Measurements from ENCODE around the gene LILRB2. TPM values are rescaled to one million over a fixed set of nuclear protein-coding genes. Genes with fewer than 3 reads are reported as not detected.

LILRB2 gene
- total RNA-seq, 1 experiment from 2014 or later = not detected

DNA sequence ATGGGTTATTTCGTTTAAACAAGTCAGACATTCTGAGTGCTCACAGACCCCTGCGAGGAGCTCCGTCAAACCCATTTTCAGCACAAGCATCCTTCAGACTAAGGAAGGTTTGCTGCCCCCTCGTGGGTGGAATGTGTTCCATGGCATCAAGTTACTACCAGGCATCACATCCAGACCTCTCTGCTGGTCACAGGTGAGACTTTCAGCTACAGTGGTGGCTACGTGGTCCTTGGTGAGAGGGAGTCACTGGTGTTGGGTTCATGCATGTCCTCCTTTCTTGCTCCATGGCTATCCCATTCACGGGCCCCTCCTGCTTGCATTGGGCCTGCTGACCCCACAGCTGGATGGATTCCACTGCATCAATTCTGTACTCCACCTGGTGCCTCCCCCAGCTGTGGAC lies 14.8 kb downstream of the LILRB2 start:
- no peak overlapping the region for H2AK5ac ChIP-seq (ENCODE audit: insufficient read length, low read length)
- H3K23me2 ChIP-seq (ENCODE audit: insufficient read length, low read depth, low read length, poor library complexity, severe bottlenecking) = no peaks in the 10 kb centered on the region
- no peak overlapping the region for H3K18ac ChIP-seq (ENCODE audit: insufficient read length, low read depth, low read length)
- H2BK15ac ChIP-seq (ENCODE audit: low read depth, low read length) = no peak overlapping the region
- H3K27ac Mint-ChIP-seq = no peak overlapping the region
- no peak overlapping the region for H3K56ac ChIP-seq (ENCODE audit: insufficient read length, low read depth, low read length)
- H3K4ac ChIP-seq (ENCODE audit: low read depth, low read length) = no peak overlapping the region
- H2BK12ac ChIP-seq (ENCODE audit: insufficient read length, low read depth, low read length) = no peak overlapping the region
- H3K9ac ChIP-seq (ENCODE audit: extremely low read depth, insufficient read length, low read length) = no peak overlapping the region
- peaks cover 53% of the 10 kb centered on the region for H3K27me3 Mint-ChIP-seq (ENCODE audit: low read depth)
- H2BK20ac ChIP-seq (ENCODE audit: low read depth, low read length, poor library complexity, severe bottlenecking) = no peak overlapping the region
- H3K4me1 ChIP-seq (ENCODE audit: insufficient read depth, low read length) = no peaks in the 10 kb centered on the region
- H3K27me3 ChIP-seq (ENCODE audit: insufficient read depth, low read length) = no peaks in the 10 kb centered on the region
- no peak overlapping the region for H3K27ac ChIP-seq (ENCODE audit: insufficient read length, low read depth, low read length)
- H3K79me1 ChIP-seq (ENCODE audit: insufficient read depth, low read depth, low read length, poor library complexity, severe bottlenecking) = no peaks in the 10 kb centered on the region
- no peak overlapping the region for H2BK120ac ChIP-seq (ENCODE audit: low read depth, low read length, poor library complexity, severe bottlenecking)
- no peak overlapping the region for H3T11ph ChIP-seq (ENCODE audit: low read length)
- H3K79me2 ChIP-seq (ENCODE audit: insufficient read depth, low read length) = no peaks in the 10 kb centered on the region
- H4K91ac ChIP-seq (ENCODE audit: insufficient read length, low read depth, low read length) = no peak overlapping the region
- peaks cover 3 to 9% of the 10 kb centered on the region in 2 experiments; a peak in 2 of 4 replicates for H3K4me1 Mint-ChIP-seq
- peaks cover 0 to 25% of the 10 kb centered on the region in 2 experiments; a peak in 3 of 5 replicates for H3K9me3 Mint-ChIP-seq
- no peak overlapping the region for H4K8ac ChIP-seq (replicated peaks; ENCODE audit: insufficient read length, low read depth, low read length)
- no peak overlapping the region for H2AFZ ChIP-seq (ENCODE audit: low read length)
- WGBS (ENCODE audit: extremely low coverage, insufficient read length, low lambda C conversion rate) = no CpG with 5 or more reads among the region's 6 CpGs
- no peak overlapping the region for H3K4me2 ChIP-seq (ENCODE audit: insufficient read depth, insufficient read length, low read length)
- H2BK5ac ChIP-seq (ENCODE audit: insufficient read length, low read length) = no peak overlapping the region
- no peak overlapping the region for H3K23ac ChIP-seq (ENCODE audit: insufficient read length, low read depth, low read length)
- H3K14ac ChIP-seq (ENCODE audit: insufficient read depth, low read length) = no peak overlapping the region
- H3K36me3 Mint-ChIP-seq (ENCODE audit: insufficient read depth in 1 of 3, low read depth in 3 of 3) = no peaks in the 10 kb centered on the region
- TF ChIP-seq, protein P1, sequence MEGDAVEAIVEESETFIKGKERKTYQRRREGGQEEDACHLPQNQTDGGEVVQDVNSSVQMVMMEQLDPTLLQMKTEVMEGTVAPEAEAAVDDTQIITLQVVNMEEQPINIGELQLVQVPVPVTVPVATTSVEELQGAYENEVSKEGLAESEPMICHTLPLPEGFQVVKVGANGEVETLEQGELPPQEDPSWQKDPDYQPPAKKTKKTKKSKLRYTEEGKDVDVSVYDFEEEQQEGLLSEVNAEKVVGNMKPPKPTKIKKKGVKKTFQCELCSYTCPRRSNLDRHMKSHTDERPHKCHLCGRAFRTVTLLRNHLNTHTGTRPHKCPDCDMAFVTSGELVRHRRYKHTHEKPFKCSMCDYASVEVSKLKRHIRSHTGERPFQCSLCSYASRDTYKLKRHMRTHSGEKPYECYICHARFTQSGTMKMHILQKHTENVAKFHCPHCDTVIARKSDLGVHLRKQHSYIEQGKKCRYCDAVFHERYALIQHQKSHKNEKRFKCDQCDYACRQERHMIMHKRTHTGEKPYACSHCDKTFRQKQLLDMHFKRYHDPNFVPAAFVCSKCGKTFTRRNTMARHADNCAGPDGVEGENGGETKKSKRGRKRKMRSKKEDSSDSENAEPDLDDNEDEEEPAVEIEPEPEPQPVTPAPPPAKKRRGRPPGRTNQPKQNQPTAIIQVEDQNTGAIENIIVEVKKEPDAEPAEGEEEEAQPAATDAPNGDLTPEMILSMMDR (conservative IDR thresholded peaks at IDR 0.05) = peak; percentile 90
- no peak overlapping the region for H3K4me3 Mint-ChIP-seq
- DNase-seq = peak; percentile 92
- no peaks in the 10 kb centered on the region for H4K20me1 ChIP-seq (ENCODE audit: control insufficient read depth, insufficient read depth, insufficient read length)
- H3K9me3 ChIP-seq (ENCODE audit: control insufficient read depth, low read depth, low read length) = no peaks in the 10 kb centered on the region
- H4K5ac ChIP-seq (ENCODE audit: insufficient read length, low read depth, low read length) = no peak overlapping the region
